Sigmoid colon (tissue), 4 donors: ENCODE results near the gene FHDC1.

Source experiments
- CTCF ChIP-seq, 4 experiments: fragments of 450-650 bp in 3 of 4; fragments of 200-600 bp in 1 of 4; IDR thresholded peaks; one replicate each; pipeline ENCODE4 v1.5.1; 2016 to 2019; ENCODE audit warnings: antibody characterized with exemption in 4 of 4, mild to moderate bottlenecking in 3 of 4, moderate library complexity in 2 of 4
- EP300 ChIP-seq, 4 donors: sonication (generic); formaldehyde crosslinking; IDR thresholded peaks; one replicate each; pipeline ENCODE4 v1.6.1; 2017; ENCODE audit warnings: antibody characterized with exemption in 4 of 4

- no peak for TF ChIP-seq CTCF (IDR thresholded peaks at IDR 0.05)
- no peak for TF ChIP-seq EP300 (IDR thresholded peaks at IDR 0.05)
Measured at GRCh38 chr4:152973629-152974467, 37.7 kb downstream of the FHDC1 start.
